Measurements from ENCODE around the gene WDR20. TPM values are rescaled to one million over a fixed set of nuclear protein-coding genes. Genes with fewer than 3 reads are reported as not detected.

Gene WDR20
- total and polyA plus RNA-seq, 2 of the 4 experiments (the other 2 are of a cell fraction): 20.3 to 27.4 TPM

- POLR2A ChIA-PET (ENCODE audit: unreplicated experiment): no interaction called here
- no peak overlapping the region for H2AK9ac ChIP-seq (replicated peaks; ENCODE audit: low read depth, low read length, poor library complexity)
- H3K4me3 ChIP-seq (ENCODE audit: insufficient read depth, low read depth, low read length): no peak overlapping the region
- H3K56ac ChIP-seq (ENCODE audit: extremely low read depth, insufficient read depth, low read length): no peak overlapping the region
- H3K14ac ChIP-seq (replicated peaks; ENCODE audit: low read depth, low read length): no peak overlapping the region
- intact Hi-C loops (cut with micrococcal nuclease) (no loop called here), dilution Hi-C loops (cut with HindIII; ENCODE audit: low sequenced_read_pairs, unreplicated experiment) (no loop called here), in situ Hi-C loops (cut with MboI; ENCODE audit: low sequenced_read_pairs) (no loop called here)
- no peak overlapping the region for H2BK120ac ChIP-seq (ENCODE audit: low read depth, low read length)
- no peak overlapping the region for H3K27ac ChIP-seq (ENCODE audit: insufficient read depth, low read length)
- no peak overlapping the region for H2BK5ac ChIP-seq (ENCODE audit: low read depth, low read length, poor library complexity, severe bottlenecking)
- H4K8ac ChIP-seq (ENCODE audit: low read depth in 2 of 2, low read length in 2 of 2): no peak overlapping the region
- H2BK15ac ChIP-seq (ENCODE audit: low read depth, low read length): no peak overlapping the region
- H4K20me1 ChIP-seq (ENCODE audit: insufficient read depth, low read length): peaks cover 50% of the 10 kb centered on the region
- peaks cover 11% of the 10 kb centered on the region for H3K4me1 ChIP-seq (ENCODE audit: control insufficient read depth, insufficient read depth, low read length)
- H3K23ac ChIP-seq (ENCODE audit: low read depth, low read length): no peak overlapping the region
- peaks cover 6% of the 10 kb centered on the region; the same call in 1 of the 2 replicates for H3K36me3 ChIP-seq (ENCODE audit: control insufficient read depth, insufficient read depth, low read length)
- no peak overlapping the region for H3K9ac ChIP-seq (ENCODE audit: low read depth, low read length)
- no peak for ATAC-seq (ENCODE audit: low read depth)
- no peak overlapping the region for H2BK20ac ChIP-seq (ENCODE audit: low read depth, low read length)
- no peaks in the 10 kb centered on the region for H3K27me3 ChIP-seq (ENCODE audit: control insufficient read depth, insufficient read depth, low read length)
- no peak overlapping the region for H3K4ac ChIP-seq (ENCODE audit: low read depth, low read length)
- TF ChIP-seq MAFK (IDR thresholded peaks at IDR 0.05; ENCODE audit: low read depth, low read length) (0 out of 2 replicates have a peak, but pooled peaks have one; percentile 8), BHLHE40 (IDR thresholded peaks at IDR 0.05; ENCODE audit: low read depth, low read length) (no peak), POLR2A (IDR thresholded peaks at IDR 0.05; ENCODE audit: low read depth, low read length) (no peak), CTCF (conservative IDR thresholded peaks at IDR 0.05; ENCODE audit: low read depth, low read length) (no peak), FOS (IDR thresholded peaks at IDR 0.05; ENCODE audit: low read depth, low read length) (no peak), MXI1 (IDR thresholded peaks at IDR 0.05; ENCODE audit: borderline replicate concordance, low read depth, low read length) (no peak)
- no peak overlapping the region for H4K91ac ChIP-seq (ENCODE audit: insufficient read depth, low read depth, low read length)
- H2AFZ ChIP-seq (replicated peaks; ENCODE audit: low read length, poor library complexity): no peak overlapping the region
- no peak overlapping the region for H3K18ac ChIP-seq (ENCODE audit: low read depth, low read length)
- no peaks in the 10 kb centered on the region for H3K9me3 ChIP-seq (ENCODE audit: control insufficient read depth, insufficient read depth, low read length)
- H3K79me1 ChIP-seq (ENCODE audit: low read depth in 1 of 2, low read length in 2 of 2): peaks cover 49 to 81% of the 10 kb centered on the region in 2 experiments
- H4K5ac ChIP-seq (ENCODE audit: low read depth, low read length): no peak overlapping the region
- CTCF ChIA-PET: no interaction called here
- no peak for DNase-seq
- WGBS, 2 experiments (ENCODE audit: extremely low coverage in 2 of 2, insufficient read length in 1 of 2): no CpG with 5 or more reads among the region's 13 CpGs
- no peak overlapping the region for H3K4me2 ChIP-seq (ENCODE audit: low read depth, low read length)
- H3K9me1 ChIP-seq (ENCODE audit: insufficient read depth, low read length): peaks cover 30% of the 10 kb centered on the region
- no TSS peak for BruUV-seq (replicated peaks)
- no peak overlapping the region for H2AK5ac ChIP-seq (ENCODE audit: low read depth, low read length)
Observed at GRCh38 chr14:102192840-102193502, 53.3 kb downstream of the WDR20 start.
